Activated naive CD4-positive, alpha-beta T cell treated with anti-CD3 and anti-CD28 coated beads for 36 hours (primary cell): ENCODE data around the gene SFXN5. TPM values are rescaled to one million over a fixed set of nuclear protein-coding genes. Genes with fewer than 3 reads are reported as not detected.
"Not testable (repeated sequence)": the region's sequence is repeated elsewhere in the genome, so short reads cannot be mapped to it uniquely, and the experiment has no call there.

Experiments
- CTCF ChIA-PET: fragments of 350-600 bp; sonication (Branson Sonifier 250); formaldehyde crosslinking; loops from one replicate; lab custom pipeline; 2021; ENCODE audit warnings: antibody characterized with exemption; lab: Charles Lee
- DNase-seq: peaks from one replicate; pipeline ENCODE4 v3.0.0-alpha.2; 2020
- H3K27ac Mint-ChIP-seq: one replicate; pipeline ENCODE4 v1.8.0; 2021; ENCODE audit warnings: mild to moderate bottlenecking, mixed read lengths
- H3K27me3 Mint-ChIP-seq: one replicate; pipeline ENCODE4 v1.8.0; 2021; ENCODE audit warnings: low read depth, mixed read lengths
- H3K36me3 Mint-ChIP-seq: one replicate; pipeline ENCODE4 v1.8.0; 2021; ENCODE audit warnings: low read depth, mixed read lengths
- H3K4me1 Mint-ChIP-seq: one replicate; pipeline ENCODE4 v1.8.0; 2021; ENCODE audit warnings: low read depth, mixed read lengths
- H3K4me3 Mint-ChIP-seq: one replicate; pipeline ENCODE4 v1.8.0; 2021; ENCODE audit warnings: mild to moderate bottlenecking, moderate library complexity, mixed read lengths
- H3K9me3 Mint-ChIP-seq: one replicate; pipeline ENCODE4 v1.8.0; 2021; ENCODE audit warnings: mixed read lengths
- intact Hi-C: fragments of 100-400 bp; cut with micrococcal nuclease; formaldehyde crosslinking; loops from one replicate; pipeline ENCODE4 v1.15.1; 2023
- total RNA-seq, 2 experiments: library from RNA; stranded (reverse); gene quantifications; one replicate each; pipeline ENCODE4 v1.2.3, GENCODE V29; 2021

Gene SFXN5
- total RNA-seq, 2 experiments from 2014 or later = 5.3 to 6.8 TPM

DNA sequence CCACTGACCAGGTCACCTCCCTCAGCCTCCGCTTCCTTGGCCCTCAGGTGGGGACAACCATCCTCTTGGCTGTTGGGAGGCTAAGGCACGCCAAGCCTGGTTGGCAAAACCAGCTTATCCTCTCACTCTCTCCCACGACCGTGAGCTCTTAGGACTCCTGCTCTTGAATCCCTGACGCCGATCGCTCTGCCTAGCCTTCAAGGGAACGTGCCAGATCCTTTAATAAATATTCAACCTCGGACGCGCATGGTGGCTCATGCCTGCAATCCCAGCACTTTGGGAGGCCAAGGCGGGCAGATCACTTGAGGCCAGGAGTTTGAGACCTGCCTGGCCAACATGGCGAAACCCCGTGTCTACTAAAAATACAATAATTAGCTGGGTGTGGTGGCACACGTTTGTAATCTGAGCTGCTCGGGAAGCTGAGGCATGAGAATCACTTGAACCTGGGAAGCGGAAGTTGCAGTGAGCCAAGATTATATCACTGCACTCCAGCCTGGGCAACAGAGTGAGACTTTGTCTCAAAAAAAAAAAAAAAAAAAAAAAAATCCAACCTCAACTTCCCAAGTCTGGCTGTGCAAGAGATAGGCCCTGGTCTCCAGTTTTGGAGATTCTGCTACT lies 22.2 kb upstream of the SFXN5 start:
- H3K27ac Mint-ChIP-seq, H3K27me3 Mint-ChIP-seq, H3K9me3 Mint-ChIP-seq, intact Hi-C loops, H3K4me1 Mint-ChIP-seq, H3K36me3 Mint-ChIP-seq, DNase-seq, H3K4me3 Mint-ChIP-seq: not testable (repeated sequence)
- CTCF ChIA-PET = interaction anchor here (1.1 to 3.5 kb wide), 4 partner anchors 8 to 119 kb away, joined by 3 to 22 read pairs (median 6); no protein-coding TSS in a partner anchor

DNA sequence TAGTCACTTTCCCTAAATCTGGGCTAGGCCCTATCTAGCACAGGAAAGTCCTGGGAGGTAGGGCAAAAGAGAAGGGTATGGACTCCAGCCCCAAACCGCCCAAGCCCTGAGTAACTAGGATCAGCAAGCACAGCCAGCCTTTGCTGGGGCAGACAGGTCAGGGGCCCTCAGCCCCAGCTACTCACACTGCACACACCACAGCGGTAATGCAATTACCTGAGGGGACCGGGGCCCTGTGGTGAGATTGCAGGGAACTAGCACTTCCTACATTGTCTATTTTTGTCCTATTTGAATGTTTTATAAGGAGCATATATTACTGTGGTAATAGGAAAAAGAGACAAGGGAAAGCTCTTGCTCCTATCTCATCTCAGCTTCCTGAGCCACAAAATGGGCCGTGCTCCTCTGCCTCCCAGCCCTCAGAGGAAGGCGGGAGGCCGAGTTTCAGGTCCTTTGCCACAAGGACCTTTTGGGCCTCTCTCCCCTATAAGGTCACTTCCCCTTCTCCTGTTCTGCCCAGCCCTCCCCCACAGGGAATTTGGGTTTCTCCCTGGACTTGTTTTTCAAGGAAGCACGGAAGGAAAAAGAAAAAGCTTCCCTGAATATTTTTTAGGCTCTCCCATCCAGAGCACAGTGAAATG lies 20.8 kb upstream of the SFXN5 start:
- Mint-ChIP-seq H3K4me1 (no peaks in the 10 kb centered on the region), H3K9me3 (no peaks in the 10 kb centered on the region), H3K4me3 (no peak overlapping the region), H3K27me3 (no peaks in the 10 kb centered on the region), H3K36me3 (no peaks in the 10 kb centered on the region), H3K27ac (no peak overlapping the region)
- CTCF ChIA-PET = interaction anchor here (0.8 kb wide), 1 partner anchor 69 kb away, joined by 3 read pairs; no protein-coding TSS in a partner anchor
- intact Hi-C loops = no loop called here
- DNase-seq = no peak

DNA sequence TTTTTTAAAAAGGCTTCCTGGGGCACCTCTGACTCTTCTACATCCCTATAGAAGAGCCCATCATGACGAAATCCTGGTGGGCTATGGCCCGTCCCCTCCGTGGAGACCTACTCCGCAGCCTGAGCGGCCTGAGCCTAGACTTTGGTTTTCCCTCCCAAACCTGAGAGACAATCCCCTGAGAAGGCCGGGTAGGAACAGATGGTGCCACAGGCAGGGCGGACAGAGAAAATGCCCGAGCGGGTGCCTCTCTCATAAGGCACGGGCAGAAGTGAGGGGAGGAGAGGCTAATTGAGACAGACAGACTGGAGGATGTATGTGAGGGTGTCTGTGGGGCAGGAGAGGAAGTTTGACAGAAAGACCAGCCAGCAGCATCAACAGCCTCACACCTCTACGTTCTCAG lies 20.2 kb upstream of the SFXN5 start:
- Mint-ChIP-seq H3K4me1 (no peaks in the 10 kb centered on the region), H3K36me3 (no peaks in the 10 kb centered on the region), H3K9me3 (no peaks in the 10 kb centered on the region), H3K27me3 (no peaks in the 10 kb centered on the region), H3K27ac (no peak overlapping the region), H3K4me3 (no peak overlapping the region)
- intact Hi-C loops = no loop called here
- CTCF ChIA-PET = interaction anchor here (0.8 kb wide), 1 partner anchor 70 kb away, joined by 3 read pairs; no protein-coding TSS in a partner anchor
- DNase-seq = no peak

DNA sequence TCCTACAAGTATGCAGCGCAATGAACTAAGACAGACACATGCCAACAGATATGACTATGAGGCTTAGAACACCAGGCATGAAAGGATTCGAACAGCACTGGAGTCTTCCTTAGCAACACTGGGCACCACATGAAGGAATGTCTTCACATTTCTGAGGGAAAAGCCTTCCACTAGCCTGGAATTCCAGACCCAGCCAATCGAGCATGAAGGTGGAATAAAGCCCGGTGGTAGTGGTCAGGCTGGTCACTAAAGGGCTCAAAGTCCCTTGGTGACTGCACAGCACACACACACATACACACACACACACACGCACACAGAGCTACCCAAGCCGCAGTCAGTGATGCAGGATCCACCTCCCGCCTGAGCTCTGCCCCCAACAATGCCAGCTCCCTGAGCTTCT lies 19.7 kb upstream of the SFXN5 start:
- Mint-ChIP-seq H3K27ac (no peak overlapping the region), H3K36me3 (no peaks in the 10 kb centered on the region)
- CTCF ChIA-PET = no interaction called here

DNA sequence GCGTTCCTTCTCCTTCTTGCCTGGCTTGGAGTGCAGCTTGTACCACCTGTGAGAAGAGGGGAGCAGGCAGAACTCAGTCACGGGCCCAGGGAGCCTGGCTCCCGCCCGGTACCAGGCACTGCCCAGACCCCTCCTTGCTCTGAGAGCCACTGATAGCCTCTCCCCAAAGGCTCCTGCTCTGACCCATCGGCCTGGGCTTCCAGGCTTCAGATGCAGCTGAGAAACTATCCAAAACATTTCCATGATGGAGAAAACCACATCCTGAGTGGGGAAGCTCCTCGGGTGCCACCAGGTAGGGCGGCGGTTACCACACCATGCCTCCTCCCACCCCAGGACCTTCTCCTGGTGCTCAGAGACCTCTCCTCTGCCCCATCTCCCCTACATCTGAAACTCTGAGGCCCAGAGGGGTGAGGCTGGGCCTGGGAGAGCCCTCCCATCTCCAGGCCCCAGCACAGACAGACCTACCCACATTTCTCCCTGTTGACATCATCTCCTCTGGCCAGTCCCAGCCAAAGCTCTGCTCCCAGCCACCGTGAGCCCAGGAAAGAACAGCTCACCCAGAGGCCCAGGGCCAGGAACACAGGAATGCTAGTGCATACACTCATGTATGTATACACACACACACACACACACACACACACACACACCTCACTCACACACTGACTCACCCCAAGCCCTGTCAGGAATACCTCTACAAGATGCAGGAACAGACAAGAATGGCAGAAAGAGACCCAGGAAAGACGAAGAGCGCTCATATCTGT lies 17.9 kb upstream of the SFXN5 start:
- no peaks in the 10 kb centered on the region for H3K4me1 Mint-ChIP-seq
- DNase-seq = no peak
- no peaks in the 10 kb centered on the region for H3K9me3 Mint-ChIP-seq
- H3K4me3 Mint-ChIP-seq = no peak overlapping the region
- CTCF ChIA-PET = interaction anchor here (0.6 to 6.6 kb wide), 5 partner anchors 62 to 202 kb away, joined by 3 to 75 read pairs (median 3); partner anchors contain the start of gene SPR
- H3K27me3 Mint-ChIP-seq = no peaks in the 10 kb centered on the region
- H3K36me3 Mint-ChIP-seq = no peaks in the 10 kb centered on the region
- intact Hi-C loops = no loop called here
- no peak overlapping the region for H3K27ac Mint-ChIP-seq

More for the DNA sequence above, 19.7 kb upstream of the SFXN5 start:
- intact Hi-C loops = no loop called here
- DNase-seq = no peak
- no peaks in the 10 kb centered on the region for H3K9me3 Mint-ChIP-seq
- no peaks in the 10 kb centered on the region for H3K4me1 Mint-ChIP-seq
- no peak overlapping the region for H3K4me3 Mint-ChIP-seq
- no peaks in the 10 kb centered on the region for H3K27me3 Mint-ChIP-seq

DNA sequence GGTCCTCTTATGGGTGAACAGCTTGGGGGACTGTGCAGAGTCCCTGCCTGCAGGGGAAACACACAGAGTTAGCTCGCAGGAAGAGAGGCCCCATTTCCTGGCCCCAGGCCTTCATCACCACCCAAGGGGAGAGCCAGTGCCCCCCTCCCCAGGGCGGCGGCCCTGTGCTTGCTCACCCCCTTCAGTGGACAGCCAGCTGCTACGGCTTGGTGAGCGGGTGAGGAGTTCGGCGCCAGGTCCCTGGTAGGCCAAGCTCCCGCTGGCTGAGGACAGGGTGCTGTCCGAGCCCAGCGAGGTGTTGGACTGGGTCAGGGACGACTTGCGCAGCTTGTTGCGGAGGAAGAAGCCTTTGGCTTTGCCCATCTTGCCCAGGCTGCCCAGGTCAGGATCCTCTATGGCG lies 17.2 kb upstream of the SFXN5 start:
- no peak overlapping the region for H3K4me3 Mint-ChIP-seq
- H3K4me1 Mint-ChIP-seq = no peaks in the 10 kb centered on the region
- intact Hi-C loops = no loop called here
- CTCF ChIA-PET = interaction anchor here (0.9 to 6.6 kb wide), 4 partner anchors 67 to 201 kb away, joined by 3 to 75 read pairs (median 3); partner anchors contain the start of gene SPR
- no peaks in the 10 kb centered on the region for H3K9me3 Mint-ChIP-seq
- DNase-seq = no peak
- no peaks in the 10 kb centered on the region for H3K27me3 Mint-ChIP-seq
- H3K36me3 Mint-ChIP-seq = no peaks in the 10 kb centered on the region
- no peak overlapping the region for H3K27ac Mint-ChIP-seq

DNA sequence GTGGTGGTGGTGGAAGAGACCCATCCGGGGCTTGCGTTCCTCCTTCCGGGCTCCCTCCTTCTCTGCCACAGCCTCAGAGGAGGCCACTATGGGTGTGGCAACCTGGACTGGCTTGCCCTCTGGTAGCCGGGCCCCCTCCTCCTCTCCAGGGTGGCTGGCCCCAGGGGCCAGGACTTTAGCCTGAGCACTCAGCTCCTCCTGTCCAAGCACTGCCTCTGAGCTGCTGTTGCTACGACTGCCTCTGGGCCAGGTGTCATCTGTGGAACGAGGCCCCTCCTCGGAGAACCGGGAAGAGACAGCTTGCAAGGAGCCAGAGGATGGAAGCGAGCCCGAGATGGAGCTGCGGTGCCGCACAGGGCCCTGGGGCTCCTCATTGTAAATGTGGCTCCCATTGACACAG lies 16.7 kb upstream of the SFXN5 start:
- CTCF ChIA-PET = interaction anchor here (1.2 to 6.6 kb wide), 3 partner anchors 67 to 195 kb away, joined by 3 to 75 read pairs (median 17); no protein-coding TSS in a partner anchor
- intact Hi-C loops = no loop called here
- no peaks in the 10 kb centered on the region for H3K36me3 Mint-ChIP-seq

DNA sequence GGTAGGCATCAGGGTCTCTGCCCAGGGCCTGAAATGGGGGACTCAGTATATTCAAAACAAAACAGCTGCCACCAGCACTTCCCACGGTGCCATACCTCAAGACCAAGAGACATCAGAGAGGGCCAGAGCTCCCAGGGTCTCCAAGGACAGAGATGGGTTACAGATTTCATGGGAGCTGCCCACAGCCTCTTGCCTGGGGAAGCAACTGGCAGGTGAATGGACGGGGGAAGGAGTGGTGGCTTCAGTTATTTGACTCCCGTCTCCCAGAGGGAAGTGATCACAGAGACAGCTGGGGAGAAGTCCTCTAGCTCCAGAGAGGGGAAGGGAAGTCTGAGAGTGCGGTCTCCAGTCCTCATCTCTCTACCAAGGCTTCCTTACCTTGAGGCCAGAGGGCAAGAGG lies 15.8 kb upstream of the SFXN5 start:
- no peaks in the 10 kb centered on the region for H3K9me3 Mint-ChIP-seq
- no peak for DNase-seq
- intact Hi-C loops = no loop called here
- H3K36me3 Mint-ChIP-seq = no peaks in the 10 kb centered on the region
- H3K4me1 Mint-ChIP-seq = no peaks in the 10 kb centered on the region
- H3K27me3 Mint-ChIP-seq = no peaks in the 10 kb centered on the region
- H3K27ac Mint-ChIP-seq = no peak overlapping the region
- CTCF ChIA-PET = interaction anchor here (0.6 to 6.6 kb wide), 9 partner anchors 8 to 324 kb away, joined by 3 to 75 read pairs (median 14); no protein-coding TSS in a partner anchor
- H3K4me3 Mint-ChIP-seq = no peak overlapping the region

More for the DNA sequence above, 16.7 kb upstream of the SFXN5 start:
- H3K4me3 Mint-ChIP-seq = no peak overlapping the region
- DNase-seq = no peak
- no peaks in the 10 kb centered on the region for H3K27me3 Mint-ChIP-seq
- no peaks in the 10 kb centered on the region for H3K4me1 Mint-ChIP-seq
- no peaks in the 10 kb centered on the region for H3K9me3 Mint-ChIP-seq
- no peak overlapping the region for H3K27ac Mint-ChIP-seq

DNA sequence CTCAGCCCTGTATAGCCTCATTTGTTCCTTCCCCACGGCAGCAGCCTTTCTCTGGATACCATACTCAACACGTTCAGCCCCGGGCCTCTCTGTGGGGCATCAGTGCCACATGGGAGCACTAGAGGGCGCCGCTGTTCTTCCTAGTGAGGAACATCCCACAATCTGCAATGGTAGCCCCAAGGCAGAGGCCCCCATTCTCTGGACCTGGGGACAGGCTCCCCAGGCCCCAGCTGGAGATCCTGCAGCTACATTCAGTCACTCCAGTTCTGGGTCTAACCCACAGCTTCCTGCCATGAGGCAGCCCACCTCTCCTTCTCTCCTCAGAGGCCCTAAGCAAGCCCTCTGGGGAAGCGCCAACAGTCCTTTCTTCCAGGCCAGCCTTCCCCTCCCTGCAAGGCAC lies 14.2 kb upstream of the SFXN5 start:
- CTCF ChIA-PET = interaction anchor here (0.5 to 6.6 kb wide), 24 partner anchors 8 to 195 kb away, joined by 3 to 75 read pairs (median 4); no protein-coding TSS in a partner anchor
- H3K36me3 Mint-ChIP-seq = no peaks in the 10 kb centered on the region
- no peak overlapping the region for H3K27ac Mint-ChIP-seq
- no peaks in the 10 kb centered on the region for H3K9me3 Mint-ChIP-seq
- intact Hi-C loops = loop anchor here (1.0 to 2.0 kb wide), 6 partner anchors 71 to 193 kb away; no protein-coding TSS in a partner anchor
- H3K27me3 Mint-ChIP-seq = no peaks in the 10 kb centered on the region
- peak; percentile 90 for DNase-seq
- H3K4me1 Mint-ChIP-seq = no peaks in the 10 kb centered on the region
- no peak overlapping the region for H3K4me3 Mint-ChIP-seq

DNA sequence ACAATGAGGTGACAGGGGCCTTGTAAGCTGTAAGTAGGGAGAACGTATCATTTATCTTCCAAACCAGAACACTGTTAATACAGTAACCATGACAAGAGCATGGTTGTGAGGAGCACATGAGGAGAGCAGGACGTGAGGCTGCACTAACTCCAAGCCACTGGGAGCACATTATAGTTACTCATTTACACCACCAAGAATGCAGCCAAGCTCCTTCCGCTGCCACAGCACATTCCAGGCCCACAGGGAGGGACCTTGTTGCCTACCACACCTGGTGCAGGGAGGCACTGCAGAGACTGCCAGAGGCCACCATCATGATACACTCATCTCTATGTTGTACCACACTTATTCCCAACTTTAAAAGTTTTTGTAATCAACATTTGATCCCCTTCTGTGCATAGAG lies 13.5 kb upstream of the SFXN5 start:
- no peak overlapping the region for H3K27ac Mint-ChIP-seq
- H3K4me1 Mint-ChIP-seq = no peaks in the 10 kb centered on the region
- H3K36me3 Mint-ChIP-seq = no peaks in the 10 kb centered on the region
- CTCF ChIA-PET = interaction anchor here (0.7 to 6.6 kb wide), 17 partner anchors 11 to 208 kb away, joined by 3 to 75 read pairs (median 4); partner anchors contain the start of gene EGR4
- H3K27me3 Mint-ChIP-seq = no peaks in the 10 kb centered on the region
- DNase-seq = no peak
- intact Hi-C loops = loop anchor here (1.0 to 2.0 kb wide), 5 partner anchors 71 to 192 kb away; no protein-coding TSS in a partner anchor
- no peaks in the 10 kb centered on the region for H3K9me3 Mint-ChIP-seq
- no peak overlapping the region for H3K4me3 Mint-ChIP-seq

DNA sequence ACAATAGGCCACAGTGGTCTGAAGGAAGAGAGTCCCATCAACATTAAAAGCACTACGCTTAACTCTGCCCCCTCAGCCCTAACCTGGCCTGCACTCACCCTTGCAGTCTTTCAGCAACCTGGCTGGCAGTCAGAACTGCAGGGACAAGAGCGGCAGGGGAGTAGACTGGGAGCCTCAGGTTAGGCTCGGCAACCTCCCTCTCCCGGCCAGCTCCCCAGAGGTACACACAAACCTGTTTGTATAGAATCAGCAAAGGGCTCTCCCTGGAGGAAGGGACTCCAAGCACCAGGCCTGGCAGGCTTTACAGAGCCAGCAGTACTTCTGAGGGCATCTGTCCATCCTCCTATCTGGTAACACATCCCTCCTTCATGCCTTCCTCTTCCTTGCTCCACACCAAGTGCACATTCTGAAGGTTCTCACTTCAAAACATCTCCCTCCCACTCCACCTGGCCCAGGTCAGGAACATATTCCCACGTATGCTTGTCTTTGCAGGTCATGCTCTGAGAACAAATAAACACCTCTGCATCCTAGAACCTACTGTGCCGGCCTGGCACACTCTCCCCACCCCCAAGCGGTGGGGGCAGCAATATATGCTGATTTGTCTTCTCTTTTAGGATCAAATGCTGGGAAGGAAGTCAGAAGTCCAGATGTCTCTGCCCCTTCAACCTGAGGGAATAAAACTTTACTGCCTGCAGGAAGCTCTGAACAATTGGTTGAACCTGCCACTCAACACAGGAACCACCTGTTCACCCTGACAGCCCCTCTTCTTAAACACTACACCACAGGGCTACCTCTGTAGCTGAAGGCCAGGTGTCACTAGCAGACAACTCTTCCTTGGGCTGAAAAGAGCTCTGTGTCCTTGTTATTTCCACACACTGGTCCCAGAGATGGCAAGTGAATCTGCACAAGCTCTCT lies 12.6 kb upstream of the SFXN5 start:
- intact Hi-C loops = loop anchor here (2.0 kb wide), 2 partner anchors 91 to 191 kb away; no protein-coding TSS in a partner anchor
- Mint-ChIP-seq H3K4me1 (no peaks in the 10 kb centered on the region), H3K27ac (no peak overlapping the region), H3K9me3 (no peaks in the 10 kb centered on the region), H3K4me3 (no peak overlapping the region), H3K27me3 (no peaks in the 10 kb centered on the region), H3K36me3 (no peaks in the 10 kb centered on the region)
- CTCF ChIA-PET = interaction anchor here (1.0 to 6.6 kb wide), 11 partner anchors 12 to 209 kb away, joined by 3 to 75 read pairs (median 10); partner anchors contain the start of gene EGR4
- DNase-seq = no peak
